Measurements from ENCODE around the gene TEKT1.

- TF ChIP-seq CEBPB (IDR thresholded peaks at IDR 0.05; ENCODE audit: low read depth): no peak
- TF ChIP-seq, protein P1, sequence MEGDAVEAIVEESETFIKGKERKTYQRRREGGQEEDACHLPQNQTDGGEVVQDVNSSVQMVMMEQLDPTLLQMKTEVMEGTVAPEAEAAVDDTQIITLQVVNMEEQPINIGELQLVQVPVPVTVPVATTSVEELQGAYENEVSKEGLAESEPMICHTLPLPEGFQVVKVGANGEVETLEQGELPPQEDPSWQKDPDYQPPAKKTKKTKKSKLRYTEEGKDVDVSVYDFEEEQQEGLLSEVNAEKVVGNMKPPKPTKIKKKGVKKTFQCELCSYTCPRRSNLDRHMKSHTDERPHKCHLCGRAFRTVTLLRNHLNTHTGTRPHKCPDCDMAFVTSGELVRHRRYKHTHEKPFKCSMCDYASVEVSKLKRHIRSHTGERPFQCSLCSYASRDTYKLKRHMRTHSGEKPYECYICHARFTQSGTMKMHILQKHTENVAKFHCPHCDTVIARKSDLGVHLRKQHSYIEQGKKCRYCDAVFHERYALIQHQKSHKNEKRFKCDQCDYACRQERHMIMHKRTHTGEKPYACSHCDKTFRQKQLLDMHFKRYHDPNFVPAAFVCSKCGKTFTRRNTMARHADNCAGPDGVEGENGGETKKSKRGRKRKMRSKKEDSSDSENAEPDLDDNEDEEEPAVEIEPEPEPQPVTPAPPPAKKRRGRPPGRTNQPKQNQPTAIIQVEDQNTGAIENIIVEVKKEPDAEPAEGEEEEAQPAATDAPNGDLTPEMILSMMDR (IDR thresholded peaks at IDR 0.05 in 2 of 3, conservative IDR thresholded peaks at IDR 0.05 in 1 of 3; ENCODE audit: borderline replicate concordance in 1 of 3, insufficient read depth in 1 of 3, low read depth in 2 of 3, low read length in 2 of 3): no peak
- no peak for TF ChIP-seq YY1 (IDR thresholded peaks at IDR 0.05; ENCODE audit: extremely low read depth, insufficient replicate concordance, low read depth, low read length)
- TF ChIP-seq EZH2 (IDR thresholded peaks at IDR 0.05): no peak
- TF ChIP-seq POLR2AphosphoS5 (IDR thresholded peaks at IDR 0.05; ENCODE audit: low read depth, low read length): no peak
- TF ChIP-seq RAD21 (IDR thresholded peaks at IDR 0.05; ENCODE audit: low read depth): no peak
- no peak for TF ChIP-seq TCF7L2 (IDR thresholded peaks at IDR 0.05; ENCODE audit: borderline replicate concordance, extremely low read depth, insufficient read depth, insufficient read length)
- no peak for TF ChIP-seq POLR2A (IDR thresholded peaks at IDR 0.05; ENCODE audit: borderline replicate concordance, extremely low read depth, insufficient read depth, insufficient read length)
- TF ChIP-seq ZNF274 (IDR thresholded peaks at IDR 0.05; ENCODE audit: low read depth, low read length): no peak
- TF ChIP-seq EZH2phosphoT487 (IDR thresholded peaks at IDR 0.05; ENCODE audit: borderline replicate concordance): no peak
Observed at GRCh38 chr17:6761779-6762178, 69.8 kb downstream of the TEKT1 start.
